ENCODE results near the gene CFAP141.

DNA sequence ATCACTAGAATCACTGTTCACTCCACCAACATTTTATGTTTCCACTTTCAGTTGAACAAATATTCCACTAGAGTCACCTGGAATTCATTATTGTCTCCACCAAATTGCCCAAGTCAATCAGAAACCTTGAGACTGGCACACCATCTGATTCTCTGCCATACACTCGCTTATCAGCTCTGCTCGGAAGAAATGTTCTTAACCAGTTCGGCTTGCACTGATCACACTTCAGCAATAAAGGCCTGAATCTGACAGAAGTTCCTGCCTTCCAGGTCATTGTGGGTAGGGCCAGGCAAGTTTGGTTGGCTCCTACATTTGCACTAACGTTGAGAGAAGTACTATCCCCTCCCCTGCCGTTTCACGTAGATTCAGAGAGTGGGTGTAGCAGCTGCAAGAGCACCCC, 24.2 kb downstream of the CFAP141 start:
- no peak for TF ChIP-seq CTCF (conservative IDR thresholded peaks at IDR 0.05)
- TF ChIP-seq ZFX (IDR thresholded peaks at IDR 0.05), result no peak
